ENCODE data around the gene EPM2AIP1.
"Not testable (repeated sequence)": the region's sequence is repeated elsewhere in the genome, so short reads cannot be mapped to it uniquely, and the experiment has no call there.

Gene EPM2AIP1

DNA sequence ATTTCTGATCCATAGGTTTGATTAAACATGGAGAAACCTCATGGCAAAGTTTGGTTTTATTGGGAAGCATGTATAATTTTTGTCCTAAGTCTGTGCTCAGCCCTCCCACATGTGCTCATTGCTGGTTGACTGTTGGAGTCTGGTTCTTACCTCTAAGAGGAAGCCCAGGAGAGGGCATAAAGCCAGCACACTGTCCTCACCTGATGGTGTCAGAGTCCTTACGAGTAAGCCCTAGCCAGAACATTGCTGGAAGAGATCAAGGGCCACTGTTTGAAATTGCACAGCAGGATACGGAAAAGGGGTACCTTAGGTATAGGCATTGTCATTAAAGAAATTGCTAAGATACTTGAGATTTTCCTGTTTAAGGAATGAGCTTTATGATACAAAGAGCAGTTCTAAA is 21.7 kb upstream of the EPM2AIP1 start:
- Histone ChIP-seq H3K4me3 (no peak overlapping the region), H3K27ac (no peak overlapping the region)

DNA sequence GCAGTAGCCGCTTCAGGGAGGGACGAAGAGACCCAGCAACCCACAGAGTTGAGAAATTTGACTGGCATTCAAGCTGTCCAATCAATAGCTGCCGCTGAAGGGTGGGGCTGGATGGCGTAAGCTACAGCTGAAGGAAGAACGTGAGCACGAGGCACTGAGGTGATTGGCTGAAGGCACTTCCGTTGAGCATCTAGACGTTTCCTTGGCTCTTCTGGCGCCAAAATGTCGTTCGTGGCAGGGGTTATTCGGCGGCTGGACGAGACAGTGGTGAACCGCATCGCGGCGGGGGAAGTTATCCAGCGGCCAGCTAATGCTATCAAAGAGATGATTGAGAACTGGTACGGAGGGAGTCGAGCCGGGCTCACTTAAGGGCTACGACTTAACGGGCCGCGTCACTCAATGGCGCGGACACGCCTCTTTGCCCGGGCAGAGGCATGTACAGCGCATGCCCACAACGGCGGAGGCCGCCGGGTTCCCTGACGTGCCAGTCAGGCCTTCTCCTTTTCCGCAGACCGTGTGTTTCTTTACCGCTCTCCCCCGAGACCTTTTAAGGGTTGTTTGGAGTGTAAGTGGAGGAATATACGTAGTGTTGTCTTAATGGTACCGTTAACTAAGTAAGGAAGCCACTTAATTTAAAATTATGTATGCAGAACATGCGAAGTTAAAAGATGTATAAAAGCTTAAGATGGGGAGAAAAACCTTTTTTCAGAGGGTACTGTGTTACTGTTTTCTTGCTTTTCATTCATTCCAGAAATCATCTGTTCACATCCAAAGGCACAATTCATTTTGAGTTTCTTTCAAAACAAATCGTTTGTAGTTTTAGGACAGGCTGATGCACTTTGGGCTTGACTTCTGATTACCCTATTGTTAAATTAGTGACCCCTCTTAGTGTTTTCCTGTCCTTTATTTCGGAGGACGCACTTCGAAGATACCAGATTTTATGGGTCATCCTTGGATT is 674 bp upstream of the EPM2AIP1 start, which contains the start of gene MLH1:
Gene MLH1 (plus strand): TSS at position 193 of the 958 bp plus-strand sequence. CDS start 30 bp downstream, at position 223.
- Histone ChIP-seq H3K4me3 (peak within 1 kb of the TSS; percentile 56 to 90 (median 68)), H3K27ac (peak within 1 kb of the TSS; percentile 89 to 99 (median 97))

DNA sequence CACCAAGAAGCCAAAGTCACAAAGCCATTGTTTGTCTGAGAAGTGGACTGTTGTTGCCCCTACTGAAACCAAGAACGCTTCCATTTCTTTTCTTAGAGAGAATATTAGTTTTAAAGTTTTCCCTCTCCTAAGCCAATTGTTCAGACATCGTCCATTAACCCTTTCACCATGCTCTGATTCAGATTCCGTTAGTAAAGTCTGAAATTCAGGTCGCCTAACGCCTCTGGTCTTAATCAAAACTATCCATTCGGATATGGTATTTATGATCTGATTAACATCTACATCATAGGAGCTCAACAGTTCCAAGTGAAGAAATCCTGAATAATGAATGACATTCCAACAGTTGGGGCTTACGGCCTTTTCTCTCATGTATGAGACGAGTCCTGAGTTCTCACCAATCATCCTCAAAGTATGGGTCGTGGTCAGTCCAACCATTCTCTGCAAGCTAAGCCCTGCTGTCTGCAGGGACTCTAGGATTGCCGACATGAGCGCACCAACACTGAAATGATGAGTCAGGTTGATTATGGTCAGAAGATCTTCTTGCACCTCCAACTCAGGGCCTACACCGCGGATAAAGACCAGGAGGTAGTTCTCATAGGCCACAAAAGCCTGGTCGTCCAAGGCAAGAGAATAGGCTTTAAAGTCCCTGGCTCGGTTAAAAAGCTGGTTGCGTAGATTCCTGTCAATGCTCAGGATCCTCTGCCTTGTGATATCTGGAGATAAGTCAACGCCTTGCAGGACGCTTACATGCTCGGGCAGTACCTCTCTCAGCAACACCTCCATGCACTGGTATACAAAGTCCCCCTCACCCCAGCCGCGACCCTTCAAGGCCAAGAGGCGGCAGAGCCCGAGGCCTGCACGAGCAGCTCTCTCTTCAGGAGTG is 767 bp downstream of the EPM2AIP1 start:
- peak overlapping the region; percentile 83 to 99 (median 97) for H3K27ac ChIP-seq
- peak overlapping the region; percentile 48 to 90 (median 68) for H3K4me3 ChIP-seq

DNA sequence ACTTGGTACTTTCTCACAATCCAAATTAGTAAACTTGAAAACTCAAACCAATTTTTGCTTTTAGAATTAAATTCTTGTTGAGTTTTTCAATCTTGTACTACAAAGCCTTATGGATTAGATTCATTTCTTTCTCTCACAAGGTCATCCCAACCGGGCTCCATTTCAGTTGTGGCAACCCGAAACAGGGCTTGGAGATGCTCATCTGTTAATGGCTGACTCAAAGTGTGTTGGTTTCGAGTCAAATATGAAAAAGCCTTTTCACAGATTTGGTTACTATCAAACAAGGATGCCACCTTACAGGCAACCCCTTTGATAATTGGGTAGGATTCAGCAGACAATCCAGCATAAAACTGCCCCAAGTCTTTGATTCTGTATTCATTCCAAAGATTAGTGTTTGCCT is 1.8 kb downstream of the EPM2AIP1 start:
- Histone ChIP-seq H3K27ac (peak overlapping the region in 8 of 21 experiments; percentile 19 to 99 (median 98)), H3K4me3 (peak overlapping the region in 5 of 7 experiments; percentile 48 to 75 (median 68))

DNA sequence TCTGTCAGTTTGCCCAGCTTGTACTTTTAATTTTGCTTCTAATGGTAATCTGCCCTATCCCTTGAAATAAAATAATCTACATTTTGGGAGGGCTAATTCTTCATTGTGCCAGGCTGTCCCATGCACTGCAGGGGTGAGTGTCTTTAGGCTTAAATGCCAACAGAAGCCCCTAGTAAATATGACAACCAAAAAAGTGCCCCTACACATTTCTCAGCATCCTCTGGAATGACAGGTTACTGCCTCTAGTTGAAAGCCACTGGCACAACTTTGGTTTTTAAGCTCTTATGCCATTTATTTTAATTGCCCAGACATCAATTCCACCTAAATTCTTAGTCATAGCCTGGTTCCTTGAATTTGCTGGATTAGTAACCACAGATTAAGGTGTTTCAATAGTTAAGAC is 3.4 kb downstream of the EPM2AIP1 start:
- Histone ChIP-seq H3K4me3 (no peak overlapping the region), H3K27ac (peak overlapping the region in 1 of 21 experiments; percentile 97)

DNA sequence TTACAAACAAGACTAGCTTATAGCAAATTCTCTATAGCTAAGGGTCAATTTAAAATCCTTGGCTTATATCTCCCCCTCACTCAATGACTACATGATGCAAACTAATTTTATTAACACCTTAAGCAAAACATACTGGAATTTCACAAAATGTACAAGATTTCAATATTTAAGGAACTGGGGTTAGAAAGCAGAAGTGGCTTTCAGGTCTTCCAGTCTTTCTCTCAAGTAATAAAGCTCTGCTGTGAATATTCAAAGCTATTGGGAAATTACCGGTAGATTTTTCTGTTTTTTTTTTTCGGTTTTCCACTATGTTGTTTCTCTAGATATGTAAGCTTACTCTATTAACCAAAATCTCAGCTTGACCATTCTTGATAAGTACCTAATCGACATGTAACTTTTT is 3.9 kb downstream of the EPM2AIP1 start:
- no peak overlapping the region for H3K4me3 ChIP-seq
- peak overlapping the region in 1 of 21 experiments; percentile 97 for H3K27ac ChIP-seq

DNA sequence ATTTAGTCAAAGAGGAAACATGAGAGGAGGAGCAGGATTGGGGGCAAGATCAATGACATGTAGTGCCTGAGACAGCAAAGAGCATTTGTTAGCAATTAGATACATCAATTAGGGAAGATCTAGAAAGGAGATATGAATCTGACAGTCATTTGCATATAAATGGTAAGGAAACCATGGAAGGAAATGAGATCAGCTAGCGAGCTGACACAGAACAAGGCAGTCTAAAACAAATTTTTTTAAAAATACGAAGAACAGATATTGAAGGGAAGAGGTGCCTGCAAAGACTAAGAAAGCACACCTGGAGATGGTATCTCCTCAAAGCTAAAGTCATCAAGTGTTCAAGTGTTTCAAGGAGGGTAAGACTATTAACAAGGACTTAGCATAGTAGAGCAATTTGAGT is 4.6 kb downstream of the EPM2AIP1 start:
- H3K4me3 ChIP-seq = no peak overlapping the region

DNA sequence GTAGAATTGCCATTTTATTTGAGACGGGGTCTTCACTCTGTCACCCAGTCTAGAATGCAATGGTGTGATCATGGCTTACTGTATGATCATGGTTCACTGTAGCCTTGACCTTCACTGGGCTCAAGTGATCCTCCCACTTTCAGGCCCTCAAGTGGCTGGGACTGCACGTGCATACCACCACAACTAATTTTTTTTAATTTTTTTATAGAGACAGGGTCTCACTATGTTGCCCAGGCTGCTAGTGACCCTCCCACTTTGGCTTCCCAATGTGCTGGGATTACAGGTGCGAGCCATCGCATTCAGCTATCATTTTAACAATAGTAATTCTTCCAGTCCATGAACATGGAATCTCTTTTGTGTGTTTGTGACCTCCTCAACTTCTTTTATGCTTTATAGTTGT is 11.9 kb downstream of the EPM2AIP1 start:
- no peak overlapping the region for H3K4me3 ChIP-seq

More for the DNA sequence above, 4.6 kb downstream of the EPM2AIP1 start:
- no peak overlapping the region for H3K27ac ChIP-seq

DNA sequence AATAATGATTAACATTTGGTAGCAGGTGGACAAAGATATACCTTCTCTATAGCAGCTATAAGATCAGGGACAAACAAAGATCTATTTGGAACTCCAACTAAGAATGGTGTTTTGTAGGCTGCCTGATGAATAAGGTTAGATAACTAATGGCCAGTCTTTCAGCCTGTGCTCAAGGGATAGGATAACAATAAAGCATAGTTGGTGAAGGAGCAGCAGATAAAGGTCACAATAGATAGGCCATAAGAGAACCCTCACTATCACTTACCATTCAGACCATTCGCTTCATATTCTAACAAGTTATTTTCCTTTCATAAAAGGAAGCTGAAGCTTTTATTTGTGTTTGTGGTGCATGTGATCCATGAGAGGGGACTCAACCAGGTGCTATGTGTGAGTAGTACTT is 19.8 kb downstream of the EPM2AIP1 start:
- no peak overlapping the region for H3K4me3 ChIP-seq
- no peak overlapping the region for H3K27ac ChIP-seq

More for the DNA sequence above, 11.9 kb downstream of the EPM2AIP1 start:
- H3K27ac ChIP-seq = no peak overlapping the region

DNA sequence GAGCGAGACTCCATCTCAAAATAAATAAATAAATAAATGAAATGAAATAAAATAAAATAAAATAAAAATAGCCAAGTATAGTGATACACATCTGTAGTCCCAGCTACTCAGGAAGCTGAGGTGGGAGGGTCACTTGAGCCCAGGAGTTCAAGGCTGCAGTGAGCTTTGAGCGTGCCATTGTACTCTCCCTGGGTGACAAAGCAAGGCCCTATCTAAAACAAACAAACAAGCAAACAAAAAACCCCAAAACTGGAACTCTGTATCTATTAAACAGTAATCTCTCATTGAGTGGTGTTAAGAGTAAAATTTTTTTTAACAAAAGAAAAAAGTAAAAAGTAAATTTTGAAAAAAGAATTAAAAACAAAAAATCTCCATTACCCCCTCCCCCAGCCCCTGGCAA is 20.8 kb downstream of the EPM2AIP1 start:
- H3K27ac ChIP-seq = no peak overlapping the region

DNA sequence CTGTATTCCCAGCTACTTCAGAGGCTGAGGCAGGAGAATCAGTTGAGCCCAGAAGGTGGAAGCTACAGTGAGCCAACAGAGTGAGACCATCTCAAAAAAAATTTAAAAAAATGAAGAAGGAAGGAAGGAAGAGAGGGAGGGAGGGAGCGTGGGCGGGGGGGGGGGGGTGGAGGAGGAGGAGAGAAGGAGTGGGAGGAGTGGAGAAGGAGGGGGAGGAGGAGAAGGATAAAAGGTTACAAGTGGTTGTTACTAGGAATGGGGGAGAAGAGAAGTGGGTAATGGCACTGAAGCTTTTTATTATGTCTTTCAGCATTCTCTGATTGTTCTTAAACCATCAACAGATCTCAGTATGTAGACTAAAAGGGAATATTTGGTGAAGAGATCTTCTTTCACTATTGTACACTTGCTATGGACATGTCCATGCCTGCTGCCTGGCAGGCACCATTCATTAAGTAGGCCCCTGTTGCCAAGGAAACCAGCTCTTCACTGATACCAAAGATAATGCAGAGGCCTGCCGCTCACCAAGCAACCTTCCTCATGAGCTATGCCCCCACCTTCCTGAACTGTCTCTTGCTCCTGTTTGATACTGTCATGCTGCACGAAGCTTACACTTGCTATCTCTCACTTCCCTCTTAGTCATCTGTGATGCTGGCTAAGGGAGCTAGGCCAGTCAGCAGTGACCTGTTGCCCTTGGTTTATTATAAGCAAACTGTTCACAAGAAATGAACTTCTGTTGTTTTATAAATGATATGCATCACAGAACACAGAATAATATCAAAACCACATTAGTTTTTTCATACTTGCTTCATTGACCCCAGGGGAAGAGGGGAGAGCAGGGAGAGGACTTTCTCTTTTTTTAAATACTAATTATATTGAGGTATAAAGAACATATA is 23.1 kb downstream of the EPM2AIP1 start:
- H3K27ac ChIP-seq = peak overlapping the region in 5 of 21 experiments; percentile 8 to 52 (median 18)
- no peak overlapping the region for H3K4me3 ChIP-seq

More for the DNA sequence above, 20.8 kb downstream of the EPM2AIP1 start:
- no peak overlapping the region for H3K4me3 ChIP-seq

DNA sequence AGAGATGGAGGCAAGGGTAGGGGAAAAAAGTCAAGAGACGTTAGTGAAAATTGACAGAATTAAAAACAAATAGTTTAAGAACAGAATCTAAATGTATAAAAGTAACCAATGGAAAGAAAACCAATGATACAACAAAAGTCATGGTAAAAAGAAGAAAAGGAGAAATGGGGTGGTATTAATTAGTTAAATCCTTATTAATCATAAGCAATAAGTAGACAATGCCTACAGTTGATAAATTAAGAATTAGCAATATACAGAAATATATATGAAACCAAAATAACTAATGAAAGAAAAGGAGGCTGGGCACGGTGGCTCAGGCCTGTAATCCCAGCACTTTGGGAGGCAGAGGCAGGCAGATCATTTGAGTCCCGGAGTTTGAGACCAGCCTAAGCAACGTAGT is 23.8 kb downstream of the EPM2AIP1 start:
- Histone ChIP-seq H3K27ac (peak overlapping the region in 2 of 21 experiments; percentile 19 to 52), H3K4me3 (no peak overlapping the region)

DNA sequence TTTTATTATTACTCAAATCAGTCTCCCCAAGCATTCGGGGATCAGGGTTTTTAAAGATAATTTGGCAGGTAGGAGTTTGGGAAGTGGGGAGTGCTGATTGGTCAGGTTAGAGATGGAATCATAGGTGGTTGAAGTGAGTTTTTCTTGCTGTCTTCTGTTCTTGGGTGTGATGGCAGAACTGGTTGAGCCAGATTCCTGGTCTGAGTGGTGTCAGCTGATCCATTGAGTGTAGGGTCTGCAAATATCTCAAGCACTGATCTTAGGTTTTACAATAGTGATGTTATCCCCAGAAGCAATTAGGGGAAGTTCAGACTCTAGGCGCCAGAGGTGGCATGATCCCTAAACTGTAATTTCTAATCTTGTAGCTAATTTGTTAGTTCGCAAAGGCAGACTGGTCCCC is 27.5 kb downstream of the EPM2AIP1 start:
- H3K27ac ChIP-seq = no peak overlapping the region
- no peak overlapping the region for H3K4me3 ChIP-seq

DNA sequence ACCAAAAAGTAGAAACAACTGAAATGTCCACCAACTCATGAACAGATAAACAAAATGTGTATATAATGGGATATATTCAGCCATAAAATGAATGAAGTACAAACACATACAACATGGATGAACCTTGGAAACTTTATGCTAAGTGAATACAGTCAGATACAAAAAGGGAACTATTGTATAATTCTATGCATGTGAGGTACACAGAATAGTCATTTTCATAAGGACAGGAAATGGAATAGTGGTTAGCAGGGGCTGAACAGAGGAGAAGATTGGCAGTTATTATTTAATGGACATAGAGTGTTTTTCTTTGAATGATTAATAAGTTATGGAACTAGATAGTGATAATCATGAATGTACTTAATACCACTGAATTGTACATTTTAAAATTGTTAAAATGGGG is 28.1 kb downstream of the EPM2AIP1 start:
- Histone ChIP-seq H3K4me3 (no peak overlapping the region), H3K27ac (no peak overlapping the region)

DNA sequence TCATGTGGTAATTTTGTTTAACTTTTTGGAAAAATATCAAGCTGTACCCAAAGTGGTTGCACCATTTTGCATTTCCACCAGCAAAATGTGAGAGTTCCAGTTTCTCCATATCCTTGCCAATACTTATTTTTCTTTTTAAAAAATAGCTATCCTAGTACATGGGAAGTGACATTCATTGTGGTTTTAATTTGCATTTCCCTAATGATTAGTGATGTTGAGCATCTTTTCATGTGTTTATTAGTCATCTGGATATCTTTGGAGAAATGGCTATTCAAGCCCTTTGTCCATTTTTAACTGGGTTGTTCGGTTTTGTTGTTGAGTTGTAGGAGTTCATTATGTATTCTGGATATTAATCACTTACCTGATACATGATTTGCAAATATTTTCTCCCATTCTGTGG is 28.6 kb downstream of the EPM2AIP1 start:
- Histone ChIP-seq H3K27ac (no peak overlapping the region), H3K4me3 (no peak overlapping the region)

DNA sequence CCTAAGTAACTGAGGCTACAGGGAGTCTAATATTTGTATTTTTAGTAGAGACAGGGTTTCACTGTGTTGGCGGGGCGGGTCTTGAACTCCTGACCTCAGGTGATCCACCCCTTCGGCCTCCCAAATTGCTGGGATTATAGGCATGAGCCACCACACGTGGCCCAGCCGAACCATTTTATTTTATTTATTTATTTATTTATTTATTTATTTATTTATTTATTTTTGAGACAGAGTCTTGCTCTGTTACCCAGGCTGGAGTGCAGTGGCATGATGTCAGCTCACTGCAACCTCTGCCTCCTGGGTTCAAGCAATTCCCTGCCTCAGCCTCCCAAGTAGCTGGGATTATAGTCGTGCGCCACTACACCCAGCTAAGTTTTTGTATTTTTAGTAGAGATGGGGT is 29.9 kb downstream of the EPM2AIP1 start:
- not testable (repeated sequence) for H3K27ac ChIP-seq, H3K4me3 ChIP-seq

DNA sequence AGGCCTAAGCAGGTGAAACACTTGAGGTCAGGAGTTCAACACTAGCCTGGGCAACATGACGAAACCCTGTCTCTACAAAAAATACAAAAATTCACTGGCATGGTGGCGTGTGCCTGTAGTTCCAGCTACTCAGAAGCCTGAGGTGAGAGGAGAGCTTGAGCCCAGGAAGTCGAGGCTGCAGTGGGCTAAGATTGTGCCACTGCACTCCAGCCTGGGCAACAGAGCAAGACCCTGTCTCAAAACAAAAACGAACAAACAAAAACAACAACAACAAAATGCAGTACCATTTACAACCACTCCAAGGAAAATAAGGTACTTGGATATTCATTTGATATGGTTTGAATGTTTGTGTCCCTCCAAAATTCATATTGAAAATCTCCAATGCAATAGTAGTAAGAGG is 32.4 kb downstream of the EPM2AIP1 start:
- Histone ChIP-seq H3K27ac (no peak overlapping the region), H3K4me3 (no peak overlapping the region)

DNA sequence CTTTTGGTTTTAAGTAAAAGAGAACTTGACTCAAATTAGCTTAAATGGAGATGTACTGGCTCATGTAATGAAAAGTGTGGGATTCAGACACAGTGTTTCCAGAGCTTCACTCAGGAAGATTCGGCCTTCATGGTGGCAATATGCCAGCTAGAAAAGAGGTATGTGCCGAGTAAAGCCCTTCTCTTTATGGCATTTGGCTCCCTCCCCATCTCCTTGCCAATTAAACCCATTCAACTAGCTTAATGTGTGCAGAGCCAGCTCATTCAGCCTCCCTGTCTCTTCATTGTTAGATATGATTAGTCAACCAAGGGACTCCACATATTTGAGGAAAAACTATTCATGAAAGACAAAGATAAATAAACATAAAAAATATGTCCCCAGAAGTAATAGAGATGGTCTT is 33.1 kb downstream of the EPM2AIP1 start:
- Histone ChIP-seq H3K27ac (no peak overlapping the region), H3K4me3 (no peak overlapping the region)

All from skin epidermis (tissue), 12 donors.